HepG2 (cell line): ENCODE measurements around the gene SLCO2A1. TPM values are rescaled to one million over a fixed set of nuclear protein-coding genes. Genes with fewer than 3 reads are reported as not detected.

Source experiments
- KDM1A ChIP-seq: IDR thresholded peaks from 2 replicates; pipeline ENCODE4 v1.6.1; 2016; ENCODE audit warnings: missing compliant biosample characterization
- KDM6A ChIP-seq: IDR thresholded peaks from 2 replicates; pipeline ENCODE4 v1.6.1; 2016; ENCODE audit warnings: low read depth
- PREB ChIP-seq: sonication (generic); formaldehyde crosslinking; IDR thresholded peaks from 2 replicates; pipeline ENCODE4 v1.4.0; 2020; ENCODE audit warnings: missing genetic modification reagents
- SOX13 ChIP-seq, 3 experiments: fragments of 450-650 bp in 1 of 3; sonication (generic) in 1 of 3; formaldehyde crosslinking in 1 of 3; IDR thresholded peaks in 2 of 3; conservative IDR thresholded peaks in 1 of 3; 2 replicates each; pipeline versions ENCODE4 v1.5.0 to v1.6.1; 2016 to 2020; ENCODE audit warnings: antibody characterized with exemption in 1 of 3, mild to moderate bottlenecking in 1 of 3, missing compliant biosample characterization in 1 of 3, missing genetic modification reagents in 1 of 3, moderate library complexity in 1 of 3
- TAF1 ChIP-seq: sonication (generic); formaldehyde crosslinking; IDR thresholded peaks from 2 replicates; pipeline ENCODE4 v1.4.0; 2020; ENCODE audit warnings: missing genetic modification reagents
- TBP ChIP-seq: sonication (generic); formaldehyde crosslinking; IDR thresholded peaks from 2 replicates; pipeline ENCODE4 v1.5.0; 2020; ENCODE audit warnings: missing genetic modification reagents
- TCF12 ChIP-seq, 2 experiments: fragments of 450-650 bp in 1 of 2; sonication (generic) in 1 of 2; formaldehyde crosslinking in 1 of 2; IDR thresholded peaks; 2 replicates each; pipeline versions ENCODE4 v1.6.1 to v1.8.0; 2017 to 2022; ENCODE audit warnings: antibody characterized with exemption in 1 of 2, mild to moderate bottlenecking in 1 of 2, missing genetic modification reagents in 1 of 2, moderate library complexity in 1 of 2
- ZBED4 ChIP-seq: sonication (generic); formaldehyde crosslinking; IDR thresholded peaks from 2 replicates; pipeline ENCODE4 v1.4.0; 2020; ENCODE audit warnings: missing genetic modification reagents, borderline replicate concordance
- ZFP36L1 ChIP-seq: sonication (generic); formaldehyde crosslinking; IDR thresholded peaks from 2 replicates; pipeline ENCODE4 v1.8.0; 2022; ENCODE audit warnings: mild to moderate bottlenecking, missing genetic modification reagents, moderate library complexity
- ZHX2 ChIP-seq, 2 experiments: sonication (generic) in 1 of 2; formaldehyde crosslinking in 1 of 2; IDR thresholded peaks; 2 replicates each; pipeline versions ENCODE4 v1.6.1 to v1.9.0; 2014 to 2022; ENCODE audit warnings: antibody characterized with exemption in 1 of 2, borderline replicate concordance in 1 of 2, inconsistent platforms in 1 of 2, low read depth in 1 of 2, missing genetic modification reagents in 1 of 2
- ZNF225 ChIP-seq: sonication (generic); formaldehyde crosslinking; IDR thresholded peaks from 2 replicates; pipeline ENCODE4 v1.4.0; 2020; ENCODE audit warnings: mild to moderate bottlenecking, missing genetic modification reagents
- ZNF264 ChIP-seq: sonication (generic); formaldehyde crosslinking; IDR thresholded peaks from 2 replicates; pipeline ENCODE4 v1.4.0; 2020; ENCODE audit warnings: missing genetic modification reagents
- ZNF326 ChIP-seq: sonication (generic); formaldehyde crosslinking; IDR thresholded peaks from 2 replicates; pipeline ENCODE4 v1.4.0; 2020; ENCODE audit warnings: missing genetic modification reagents, borderline replicate concordance
- ZNF558 ChIP-seq: sonication (generic); formaldehyde crosslinking; IDR thresholded peaks from 2 replicates; pipeline ENCODE4 v1.9.0; 2022; ENCODE audit warnings: mild to moderate bottlenecking, missing genetic modification reagents, borderline replicate concordance
- ZNF589 ChIP-seq: sonication (generic); formaldehyde crosslinking; conservative IDR thresholded peaks from 2 replicates; pipeline ENCODE4 v1.8.0; 2022; ENCODE audit warnings: mild to moderate bottlenecking, moderate library complexity, missing genetic modification reagents
- polyA plus RNA-seq, 8 experiments: library from polyadenylated mRNA; depleted of rRNA in 3 of 8; stranded (reverse) in 7 of 8; unstranded in 1 of 8; fragments of >200 nt; fragmentation: Illumina TruSeq in 4 of 8; extraction: Trizol in 4 of 8; gene quantifications; 2 replicates each; pipeline versions ENCODE4 v1.2.1 to v1.2.3, GENCODE V29; 2011 to 2016; ENCODE audit warnings: low read depth in 4 of 8, missing spikeins in 1 of 8, mixed read lengths in 1 of 8; ENCODE audit not compliant: insufficient read depth in 1 of 8
- total RNA-seq, 5 experiments: library from RNA; depleted of rRNA; stranded (reverse); fragments of >200 nt; fragmentation: Illumina TruSeq; extraction: Trizol; gene quantifications; 2 replicates each; pipeline ENCODE4 v1.2.3, GENCODE V29; 2016; ENCODE audit warnings: low read depth in 1 of 5
- TF ChIP-seq, protein P1 (sequence below): sonication (generic); formaldehyde crosslinking; IDR thresholded peaks from 2 replicates; pipeline ENCODE4 v1.5.0; 2020; ENCODE audit warnings: mild to moderate bottlenecking, missing genetic modification reagents, borderline replicate concordance

SLCO2A1 gene
- total and polyA plus RNA-seq, 2 of the 13 experiments (the other 11 are each of a cell fraction or from before 2014, with no cell fraction given): 0.04 TPM; not detected in 1

GRCh38 chr3:134057654-134058110 lies 28.0 kb upstream of the SLCO2A1 start (continued):
- TF ChIP-seq ZNF326 (CRISPR knock-in tag): no peak
- no peak for TF ChIP-seq ZBED4
- TF ChIP-seq TCF12 (IDR thresholded peaks at IDR 0.05): no peak
- TF ChIP-seq TCF12 (CRISPR knock-in tag; IDR thresholded peaks at IDR 0.05): no peak
- TF ChIP-seq ZHX2 (IDR thresholded peaks at IDR 0.05; ENCODE audit: low read depth): no peak
- TF ChIP-seq ZHX2 (CRISPR knock-in tag; IDR thresholded peaks at IDR 0.05; ENCODE audit: borderline replicate concordance): no peak
- TF ChIP-seq TBP: no peak
- no peak for TF ChIP-seq PREB
- TF ChIP-seq ZNF264 (CRISPR knock-in tag): no peak
- TF ChIP-seq TAF1: no peak
- no peak for TF ChIP-seq SOX13 (IDR thresholded peaks at IDR 0.05)
- TF ChIP-seq SOX13 (CRISPR knock-in tag; conservative IDR thresholded peaks at IDR 0.05 in 1 of 2, IDR thresholded peaks at IDR 0.05 in 1 of 2): peak in 1 of 2 experiments; percentile 54; a peak in 1 of 4 replicates
- no peak for TF ChIP-seq ZNF558 (CRISPR knock-in tag)
- TF ChIP-seq ZNF589 (CRISPR knock-in tag): no peak
- no peak for TF ChIP-seq KDM1A (CRISPR knock-in tag)
- TF ChIP-seq ZNF225 (CRISPR knock-in tag): no peak
- no peak for TF ChIP-seq KDM6A
- TF ChIP-seq, protein P1, sequence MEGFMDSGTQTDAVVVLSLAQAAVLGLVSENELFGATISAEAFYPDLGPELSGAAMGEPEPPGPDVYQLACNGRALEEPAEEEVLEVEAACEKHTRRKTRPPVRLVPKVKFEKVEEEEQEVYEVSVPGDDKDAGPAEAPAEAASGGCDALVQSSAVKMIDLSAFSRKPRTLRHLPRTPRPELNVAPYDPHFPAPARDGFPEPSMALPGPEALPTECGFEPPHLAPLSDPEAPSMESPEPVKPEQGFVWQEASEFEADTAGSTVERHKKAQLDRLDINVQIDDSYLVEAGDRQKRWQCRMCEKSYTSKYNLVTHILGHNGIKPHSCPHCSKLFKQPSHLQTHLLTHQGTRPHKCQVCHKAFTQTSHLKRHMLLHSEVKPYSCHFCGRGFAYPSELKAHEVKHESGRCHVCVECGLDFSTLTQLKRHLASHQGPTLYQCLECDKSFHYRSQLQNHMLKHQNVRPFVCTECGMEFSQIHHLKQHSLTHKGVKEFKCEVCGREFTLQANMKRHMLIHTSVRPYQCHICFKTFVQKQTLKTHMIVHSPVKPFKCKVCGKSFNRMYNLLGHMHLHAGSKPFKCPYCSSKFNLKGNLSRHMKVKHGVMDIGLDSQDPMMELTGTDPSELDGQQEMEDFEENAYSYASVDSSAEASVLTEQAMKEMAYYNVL (CRISPR knock-in tag): no peak
- TF ChIP-seq ZFP36L1 (CRISPR knock-in tag): no peak
